Neural cell (in vitro differentiated cells): ENCODE results near the gene SPATA2L.

ENCODE experiments used
- CTCF ChIP-seq: fragments of 450-650 bp; IDR thresholded peaks from 2 replicates; pipeline ENCODE4 v1.5.1; 2014; ENCODE audit warnings: antibody characterized with exemption, mild to moderate bottlenecking, moderate library complexity; ENCODE audit not compliant: poor library complexity, severe bottlenecking
- EP300 ChIP-seq: fragments of 450-650 bp; conservative IDR thresholded peaks from 2 replicates; pipeline ENCODE4 v1.6.1; 2014; ENCODE audit warnings: antibody characterized with exemption, mild to moderate bottlenecking, moderate library complexity; ENCODE audit not compliant: poor library complexity, severe bottlenecking
- MXI1 ChIP-seq: fragments of 450-650 bp; conservative IDR thresholded peaks from 2 replicates; pipeline ENCODE4 v1.6.1; 2014; ENCODE audit warnings: antibody characterized with exemption, mild to moderate bottlenecking; ENCODE audit not compliant: poor library complexity, severe bottlenecking
- POLR2AphosphoS5 ChIP-seq: IDR thresholded peaks from 2 replicates; pipeline ENCODE4 v1.6.1; 2012
- RAD21 ChIP-seq: fragments of 450-650 bp; conservative IDR thresholded peaks from 2 replicates; pipeline ENCODE4 v1.6.1; 2014; ENCODE audit warnings: antibody characterized with exemption, mild to moderate bottlenecking, moderate library complexity
- TAF1 ChIP-seq: IDR thresholded peaks from 2 replicates; pipeline ENCODE4 v1.6.1; 2012; ENCODE audit warnings: low read depth

GRCh38 chr16:89732918-89733242, 31.4 kb upstream of the SPATA2L start:
- TF ChIP-seq CTCF = no peak
- no peak for TF ChIP-seq RAD21
- TF ChIP-seq EP300 = no peak
- TF ChIP-seq POLR2AphosphoS5 = no peak
- no peak for TF ChIP-seq TAF1
- no peak for TF ChIP-seq MXI1
